Measurements from ENCODE around the gene CEP170.

Gene CEP170

GRCh38 chr1:243254927-243255790 lies at the start of gene CEP170:
Gene CEP170 (minus strand): TSS chr1:243255281. CDS start chr1:243225280, 30,001 bp downstream.
- no peaks in the 10 kb centered on the region for H3K9me3 ChIP-seq (ENCODE audit: insufficient read depth, low read depth, low read length)
- H3K9ac ChIP-seq (ENCODE audit: low read depth, low read length), result peak within 1 kb of the TSS; percentile 87
- no peaks in the 10 kb centered on the region for H3K27me3 ChIP-seq (ENCODE audit: insufficient read depth, low read length)
- peak within 1 kb of the TSS; percentile 99 for H3K4me3 ChIP-seq (ENCODE audit: low read length)
- H3K27ac ChIP-seq (ENCODE audit: low read length), result peak within 1 kb of the TSS; percentile 91
- no peaks in the 10 kb centered on the region for H3K36me3 ChIP-seq (ENCODE audit: insufficient read depth, low read depth, low read length)
- H3K4me1 ChIP-seq (ENCODE audit: insufficient read depth, low read length), result peaks cover 18% of the 10 kb centered on the region

GRCh38 chr1:243301059-243301458 lies 46.0 kb upstream of the CEP170 start:
- H3K27ac ChIP-seq (ENCODE audit: low read length), result no peak overlapping the region
- no peaks in the 10 kb centered on the region for H3K9me3 ChIP-seq (ENCODE audit: insufficient read depth, low read depth, low read length)
- no peak overlapping the region for H3K4me3 ChIP-seq (ENCODE audit: low read length)
- H3K9ac ChIP-seq (ENCODE audit: low read depth, low read length), result no peak overlapping the region
- H3K36me3 ChIP-seq (ENCODE audit: insufficient read depth, low read depth, low read length), result no peaks in the 10 kb centered on the region
- H3K4me1 ChIP-seq (ENCODE audit: insufficient read depth, low read length), result no peaks in the 10 kb centered on the region
- H3K27me3 ChIP-seq (ENCODE audit: insufficient read depth, low read length), result no peaks in the 10 kb centered on the region

- Histone ChIP-seq H3K9me3 (ENCODE audit: insufficient read depth, low read depth, low read length) (no peaks in the 10 kb centered on the region), H3K4me1 (ENCODE audit: insufficient read depth, low read length) (peaks cover 4% of the 10 kb centered on the region; the same call in 1 of the 2 replicates)
These were observed 44.0 kb upstream of the CEP170 start for GRCh38 chr1:243299069-243299468.

GRCh38 chr1:243294723-243295121 lies 39.6 kb upstream of the CEP170 start:
- no peaks in the 10 kb centered on the region for H3K36me3 ChIP-seq (ENCODE audit: insufficient read depth, low read depth, low read length)
- no peak overlapping the region for H3K9ac ChIP-seq (ENCODE audit: low read depth, low read length)
- H3K4me1 ChIP-seq (ENCODE audit: insufficient read depth, low read length), result peaks cover 5% of the 10 kb centered on the region; the same call in 1 of the 2 replicates
- no peaks in the 10 kb centered on the region for H3K27me3 ChIP-seq (ENCODE audit: insufficient read depth, low read length)
- no peaks in the 10 kb centered on the region for H3K9me3 ChIP-seq (ENCODE audit: insufficient read depth, low read depth, low read length)
- no peak overlapping the region for H3K27ac ChIP-seq (ENCODE audit: low read length)
- H3K4me3 ChIP-seq (ENCODE audit: low read length), result no peak overlapping the region

More at GRCh38 chr1:243299069-243299468, 44.0 kb upstream of the CEP170 start:
- no peaks in the 10 kb centered on the region for H3K36me3 ChIP-seq (ENCODE audit: insufficient read depth, low read depth, low read length)
- no peaks in the 10 kb centered on the region for H3K27me3 ChIP-seq (ENCODE audit: insufficient read depth, low read length)
- no peak overlapping the region for H3K27ac ChIP-seq (ENCODE audit: low read length)
- H3K4me3 ChIP-seq (ENCODE audit: low read length), result no peak overlapping the region
- no peak overlapping the region for H3K9ac ChIP-seq (ENCODE audit: low read depth, low read length)

GRCh38 chr1:243293941-243294722 lies 39.1 kb upstream of the CEP170 start:
- Histone ChIP-seq H3K4me3 (ENCODE audit: low read length) (no peak overlapping the region), H3K4me1 (ENCODE audit: insufficient read depth, low read length) (peaks cover 5% of the 10 kb centered on the region; the same call in 1 of the 2 replicates), H3K27ac (ENCODE audit: low read length) (no peak overlapping the region), H3K9ac (ENCODE audit: low read depth, low read length) (no peak overlapping the region), H3K27me3 (ENCODE audit: insufficient read depth, low read length) (no peaks in the 10 kb centered on the region), H3K9me3 (ENCODE audit: insufficient read depth, low read depth, low read length) (no peaks in the 10 kb centered on the region), H3K36me3 (ENCODE audit: insufficient read depth, low read depth, low read length) (no peaks in the 10 kb centered on the region)

- H3K9me3 ChIP-seq (ENCODE audit: insufficient read depth, low read depth, low read length), result no peaks in the 10 kb centered on the region
- H3K27me3 ChIP-seq (ENCODE audit: insufficient read depth, low read length), result no peaks in the 10 kb centered on the region
- H3K27ac ChIP-seq (ENCODE audit: low read length), result no peak overlapping the region
- H3K4me1 ChIP-seq (ENCODE audit: insufficient read depth, low read length), result peaks cover 5% of the 10 kb centered on the region; the same call in 1 of the 2 replicates
- no peak overlapping the region for H3K4me3 ChIP-seq (ENCODE audit: low read length)
- H3K9ac ChIP-seq (ENCODE audit: low read depth, low read length), result no peak overlapping the region
- H3K36me3 ChIP-seq (ENCODE audit: insufficient read depth, low read depth, low read length), result no peaks in the 10 kb centered on the region
These were observed 37.0 kb upstream of the CEP170 start for GRCh38 chr1:243292117-243292516.

GRCh38 chr1:243291292-243291691 lies 36.2 kb upstream of the CEP170 start:
- Histone ChIP-seq H3K36me3 (ENCODE audit: insufficient read depth, low read depth, low read length) (no peaks in the 10 kb centered on the region), H3K27me3 (ENCODE audit: insufficient read depth, low read length) (no peaks in the 10 kb centered on the region), H3K9ac (ENCODE audit: low read depth, low read length) (no peak overlapping the region), H3K27ac (ENCODE audit: low read length) (no peak overlapping the region), H3K4me1 (ENCODE audit: insufficient read depth, low read length) (peaks cover 5% of the 10 kb centered on the region; the same call in 1 of the 2 replicates), H3K4me3 (ENCODE audit: low read length) (no peak overlapping the region), H3K9me3 (ENCODE audit: insufficient read depth, low read depth, low read length) (no peaks in the 10 kb centered on the region)

GRCh38 chr1:243288062-243288461 lies 33.0 kb upstream of the CEP170 start:
- Histone ChIP-seq H3K4me3 (ENCODE audit: low read length) (no peak overlapping the region), H3K9me3 (ENCODE audit: insufficient read depth, low read depth, low read length) (no peaks in the 10 kb centered on the region), H3K27me3 (ENCODE audit: insufficient read depth, low read length) (no peaks in the 10 kb centered on the region), H3K27ac (ENCODE audit: low read length) (no peak overlapping the region), H3K9ac (ENCODE audit: low read depth, low read length) (no peak overlapping the region), H3K36me3 (ENCODE audit: insufficient read depth, low read depth, low read length) (no peaks in the 10 kb centered on the region), H3K4me1 (ENCODE audit: insufficient read depth, low read length) (peaks cover 6% of the 10 kb centered on the region; the same call in 1 of the 2 replicates)

GRCh38 chr1:243287652-243288051 lies 32.6 kb upstream of the CEP170 start:
- Histone ChIP-seq H3K4me3 (ENCODE audit: low read length) (no peak overlapping the region), H3K4me1 (ENCODE audit: insufficient read depth, low read length) (peaks cover 6% of the 10 kb centered on the region; the same call in 1 of the 2 replicates), H3K27me3 (ENCODE audit: insufficient read depth, low read length) (no peaks in the 10 kb centered on the region)

GRCh38 chr1:243287123-243287460 lies 32.0 kb upstream of the CEP170 start:
- Histone ChIP-seq H3K27me3 (ENCODE audit: insufficient read depth, low read length) (no peaks in the 10 kb centered on the region), H3K9me3 (ENCODE audit: insufficient read depth, low read depth, low read length) (no peaks in the 10 kb centered on the region), H3K27ac (ENCODE audit: low read length) (no peak overlapping the region), H3K4me3 (ENCODE audit: low read length) (no peak overlapping the region), H3K9ac (ENCODE audit: low read depth, low read length) (no peak overlapping the region), H3K4me1 (ENCODE audit: insufficient read depth, low read length) (peaks cover 6% of the 10 kb centered on the region; the same call in 1 of the 2 replicates), H3K36me3 (ENCODE audit: insufficient read depth, low read depth, low read length) (no peaks in the 10 kb centered on the region)

More at GRCh38 chr1:243287652-243288051, 32.6 kb upstream of the CEP170 start:
- H3K9ac ChIP-seq (ENCODE audit: low read depth, low read length), result no peak overlapping the region
- no peaks in the 10 kb centered on the region for H3K36me3 ChIP-seq (ENCODE audit: insufficient read depth, low read depth, low read length)
- no peaks in the 10 kb centered on the region for H3K9me3 ChIP-seq (ENCODE audit: insufficient read depth, low read depth, low read length)
- no peak overlapping the region for H3K27ac ChIP-seq (ENCODE audit: low read length)

GRCh38 chr1:243286409-243287122 lies 31.5 kb upstream of the CEP170 start:
- Histone ChIP-seq H3K4me1 (ENCODE audit: insufficient read depth, low read length) (peaks cover 6% of the 10 kb centered on the region; the same call in 1 of the 2 replicates), H3K4me3 (ENCODE audit: low read length) (no peak overlapping the region), H3K27ac (ENCODE audit: low read length) (no peak overlapping the region), H3K36me3 (ENCODE audit: insufficient read depth, low read depth, low read length) (no peaks in the 10 kb centered on the region), H3K9me3 (ENCODE audit: insufficient read depth, low read depth, low read length) (no peaks in the 10 kb centered on the region), H3K9ac (ENCODE audit: low read depth, low read length) (no peak overlapping the region), H3K27me3 (ENCODE audit: insufficient read depth, low read length) (no peaks in the 10 kb centered on the region)
